ENCODE results near the gene SLC39A11. TPM values are rescaled to one million over a fixed set of nuclear protein-coding genes. Genes with fewer than 3 reads are reported as not detected.
"Not testable (repeated sequence)": the region's sequence is repeated elsewhere in the genome, so short reads cannot be mapped to it uniquely, and the experiment has no call there.

SLC39A11 gene
- total RNA-seq, 6 donors from 2014 or later, result 16.3 to 57.6 (median 29.5) TPM

GRCh38 chr17:73099511-73099910 is 7.0 kb upstream of the SLC39A11 start:
- H3K27ac ChIP-seq, result no peak overlapping the region
- H3K4me3 ChIP-seq, result no peak overlapping the region
- DNase-seq (no peak), ATAC-seq (ENCODE audit: low FRiP score in 2 of 2) (peak; percentile 17 to 53)
- WGBS, 2 donors, result 45 to 61% methylated on average over 10 of the region's 10 CpGs
- no peaks in the 10 kb centered on the region for H3K9me3 ChIP-seq
- no peaks in the 10 kb centered on the region for H3K36me3 ChIP-seq
- H3K27me3 ChIP-seq, result no peaks in the 10 kb centered on the region
- H3K4me1 ChIP-seq, result peaks cover 0 to 5% (median 2%) of the 10 kb centered on the region in 4 donors
- TF ChIP-seq POLR2AphosphoS5 (IDR thresholded peaks at IDR 0.05), result no peak

DNA sequence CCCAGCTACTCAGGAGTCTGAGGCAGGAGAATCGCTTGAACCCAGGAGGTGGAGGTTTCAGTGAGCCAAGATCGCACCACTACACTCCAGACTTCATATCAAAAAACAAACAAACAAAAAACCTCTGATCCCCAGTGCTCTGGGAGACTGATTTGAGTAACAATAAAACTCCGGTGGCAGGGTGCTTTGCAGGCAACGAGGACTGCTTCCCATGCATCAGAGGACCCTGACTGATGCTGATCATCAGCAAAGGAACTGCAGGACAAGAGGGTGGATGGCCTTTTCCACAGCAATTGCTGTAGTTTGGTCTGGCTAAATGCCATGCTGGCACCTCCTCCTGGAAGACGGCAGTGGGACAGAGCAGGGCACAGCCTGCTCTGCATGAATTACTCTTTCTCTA is 6.4 kb upstream of the SLC39A11 start:
- no peak for ATAC-seq (ENCODE audit: low FRiP score in 2 of 2)

DNA sequence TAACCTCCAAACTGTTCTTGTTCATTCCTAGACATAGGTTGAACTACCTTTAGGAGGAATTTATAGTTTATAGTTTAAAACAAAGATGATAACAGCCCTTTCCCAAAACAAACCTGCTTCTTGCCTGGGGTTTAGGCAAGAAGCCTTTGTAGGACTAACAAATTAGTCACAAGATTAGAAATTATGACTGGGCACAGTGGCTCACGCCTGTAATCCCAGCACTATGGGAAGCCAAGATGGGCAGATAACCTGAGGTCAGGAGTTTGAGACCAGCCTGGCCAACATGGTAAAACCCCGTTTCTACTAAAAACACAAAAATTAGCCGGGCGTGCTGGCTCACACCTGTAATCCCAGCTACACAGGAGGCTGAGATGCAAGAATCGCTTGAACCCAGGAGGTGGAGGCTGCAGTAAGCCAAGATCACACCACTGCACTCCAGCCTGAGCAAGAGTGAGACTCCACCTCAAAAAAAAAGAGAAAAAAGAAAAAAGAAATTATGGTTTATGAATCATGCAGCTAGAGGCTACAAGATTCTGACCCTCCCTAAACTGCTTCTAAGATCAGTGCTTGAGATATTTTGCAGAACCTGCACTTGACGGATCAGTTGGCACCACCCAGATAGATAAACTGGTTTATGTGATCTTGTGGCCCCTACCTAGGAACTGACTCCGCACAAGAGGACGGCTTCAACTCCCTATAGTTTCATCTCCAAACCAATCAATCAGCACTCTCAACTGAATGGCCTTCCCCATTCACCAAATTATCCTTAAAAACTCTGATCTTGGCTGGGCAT is 5.7 kb upstream of the SLC39A11 start:
- not testable (repeated sequence) for H3K4me3 ChIP-seq; H3K9me3 ChIP-seq; H3K36me3 ChIP-seq; H3K27ac ChIP-seq; ATAC-seq (ENCODE audit: low FRiP score in 2 of 2); DNase-seq; H3K4me1 ChIP-seq; H3K27me3 ChIP-seq
- 84 to 87% methylated on average over 8 of the region's 8 CpGs for WGBS, 2 donors

More for the DNA sequence above, 6.4 kb upstream of the SLC39A11 start:
- WGBS, 2 donors, result 72 to 73% methylated on average over 5 of the region's 5 CpGs
- H3K4me3 ChIP-seq, result no peak overlapping the region
- no peak for TF ChIP-seq POLR2A (IDR thresholded peaks at IDR 0.05)
- peaks cover 0 to 5% (median 2%) of the 10 kb centered on the region in 4 donors for H3K4me1 ChIP-seq
- H3K36me3 ChIP-seq, result no peaks in the 10 kb centered on the region
- no peaks in the 10 kb centered on the region for H3K9me3 ChIP-seq
- H3K27me3 ChIP-seq, result no peaks in the 10 kb centered on the region
- H3K27ac ChIP-seq, result no peak overlapping the region
- no peak for DNase-seq

DNA sequence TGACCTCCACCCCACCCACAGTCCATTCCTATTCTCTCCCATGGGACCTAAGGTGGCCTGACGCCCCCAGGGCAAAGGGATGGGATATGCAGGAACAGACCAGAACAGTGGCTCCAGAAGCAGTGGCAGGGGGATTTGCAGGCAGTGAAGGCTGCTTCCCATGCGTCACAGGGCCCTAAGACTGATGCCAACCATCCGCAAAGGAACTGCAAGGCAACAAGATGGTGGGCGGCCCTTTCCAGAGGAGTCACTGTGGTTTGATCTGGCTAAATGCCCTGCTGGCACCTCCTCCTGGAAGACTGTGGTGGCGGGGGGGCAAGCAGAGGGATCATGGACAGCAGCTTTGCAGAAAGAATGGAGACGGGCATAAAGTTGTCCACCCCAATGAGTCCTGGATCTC is 4.4 kb upstream of the SLC39A11 start:
- Histone ChIP-seq H3K27me3 (no peaks in the 10 kb centered on the region), H3K4me1 (peaks cover 4 to 15% (median 8%) of the 10 kb centered on the region in 4 donors), H3K36me3 (no peaks in the 10 kb centered on the region), H3K4me3 (no peak overlapping the region), H3K27ac (peak overlapping the region in 2 of 4 donors; percentile 30), H3K9me3 (no peaks in the 10 kb centered on the region)
- 63 to 68% methylated on average over 6 of the region's 6 CpGs for WGBS, 2 donors
- DNase-seq (peak in 1 of 2 donors; percentile 44), ATAC-seq (ENCODE audit: low FRiP score in 2 of 2) (no peak)
- no peak for TF ChIP-seq POLR2AphosphoS5 (IDR thresholded peaks at IDR 0.05)
- TF ChIP-seq, protein P1, sequence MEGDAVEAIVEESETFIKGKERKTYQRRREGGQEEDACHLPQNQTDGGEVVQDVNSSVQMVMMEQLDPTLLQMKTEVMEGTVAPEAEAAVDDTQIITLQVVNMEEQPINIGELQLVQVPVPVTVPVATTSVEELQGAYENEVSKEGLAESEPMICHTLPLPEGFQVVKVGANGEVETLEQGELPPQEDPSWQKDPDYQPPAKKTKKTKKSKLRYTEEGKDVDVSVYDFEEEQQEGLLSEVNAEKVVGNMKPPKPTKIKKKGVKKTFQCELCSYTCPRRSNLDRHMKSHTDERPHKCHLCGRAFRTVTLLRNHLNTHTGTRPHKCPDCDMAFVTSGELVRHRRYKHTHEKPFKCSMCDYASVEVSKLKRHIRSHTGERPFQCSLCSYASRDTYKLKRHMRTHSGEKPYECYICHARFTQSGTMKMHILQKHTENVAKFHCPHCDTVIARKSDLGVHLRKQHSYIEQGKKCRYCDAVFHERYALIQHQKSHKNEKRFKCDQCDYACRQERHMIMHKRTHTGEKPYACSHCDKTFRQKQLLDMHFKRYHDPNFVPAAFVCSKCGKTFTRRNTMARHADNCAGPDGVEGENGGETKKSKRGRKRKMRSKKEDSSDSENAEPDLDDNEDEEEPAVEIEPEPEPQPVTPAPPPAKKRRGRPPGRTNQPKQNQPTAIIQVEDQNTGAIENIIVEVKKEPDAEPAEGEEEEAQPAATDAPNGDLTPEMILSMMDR (IDR thresholded peaks at IDR 0.05), result no peak

DNA sequence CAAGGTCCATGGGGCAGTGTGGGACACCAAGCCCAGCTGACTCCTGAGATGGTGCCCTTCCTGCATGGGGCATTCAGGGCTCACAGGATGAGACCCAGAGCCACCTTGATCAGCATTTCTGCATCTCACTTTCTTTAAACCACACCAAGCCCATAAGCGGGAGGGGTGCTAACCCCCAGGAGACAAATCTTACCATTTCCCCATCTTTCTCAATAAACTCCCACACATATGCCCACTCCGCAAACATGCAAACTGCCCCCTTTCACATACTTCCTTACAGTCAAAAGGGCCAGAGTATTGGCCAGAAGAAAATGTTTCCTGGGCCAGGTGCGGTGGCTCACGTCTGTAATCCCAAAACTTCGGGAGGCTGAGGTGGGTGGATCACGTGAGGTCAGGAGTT is 3.7 kb upstream of the SLC39A11 start:
- 77 to 81% methylated on average over 6 of the region's 6 CpGs for WGBS, 2 donors
- Histone ChIP-seq H3K27ac (no peak overlapping the region), H3K9me3 (no peaks in the 10 kb centered on the region), H3K27me3 (no peaks in the 10 kb centered on the region), H3K36me3 (no peaks in the 10 kb centered on the region), H3K4me3 (no peak overlapping the region), H3K4me1 (peaks cover 11 to 21% (median 14%) of the 10 kb centered on the region in 4 donors)
- no peak for DNase-seq
- no peak for ATAC-seq (ENCODE audit: low FRiP score in 2 of 2)
- TF ChIP-seq, protein P1 (IDR thresholded peaks at IDR 0.05), result no peak
- no peak for TF ChIP-seq EP300 (IDR thresholded peaks at IDR 0.05)

DNA sequence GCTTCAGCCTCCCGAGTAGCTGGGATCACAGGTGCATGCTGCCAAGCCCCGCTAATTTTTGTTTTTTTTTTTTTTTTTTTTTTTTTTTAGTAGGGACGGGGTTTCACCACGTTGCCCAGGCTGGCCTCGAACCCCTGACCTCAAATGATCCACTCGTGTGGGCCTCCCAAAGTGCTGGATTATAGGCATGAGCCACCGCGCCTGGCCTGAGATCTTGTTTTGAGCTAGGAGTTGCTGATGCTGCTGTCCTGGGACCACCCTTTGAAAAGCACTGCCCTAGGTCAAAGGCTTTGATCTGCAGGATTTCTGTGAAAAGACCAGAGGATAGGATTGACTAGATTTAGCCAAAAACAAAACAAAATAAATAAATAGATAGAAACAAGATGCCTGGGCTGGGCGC is 798 bp upstream of the SLC39A11 start:
- Histone ChIP-seq H3K27ac (no peak overlapping the region), H3K4me1 (peaks cover 19 to 38% (median 25%) of the 10 kb centered on the region in 4 donors), H3K9me3 (no peaks in the 10 kb centered on the region), H3K36me3 (no peaks in the 10 kb centered on the region), H3K27me3 (no peaks in the 10 kb centered on the region), H3K4me3 (peak overlapping the region in 1 of 4 donors; percentile 80)
- no peak for ATAC-seq (ENCODE audit: low FRiP score in 2 of 2)
- 76 to 88% methylated on average over 7 to 9 of the region's 9 CpGs for WGBS, 2 donors
- TF ChIP-seq POLR2AphosphoS5 (IDR thresholded peaks at IDR 0.05), result no peak
- TF ChIP-seq EP300 (IDR thresholded peaks at IDR 0.05), result no peak
- TF ChIP-seq, protein P1 (IDR thresholded peaks at IDR 0.05), result no peak
- no peak for TF ChIP-seq POLR2A (IDR thresholded peaks at IDR 0.05)
- DNase-seq, result no peak

Measured in upper lobe of left lung (tissue), 6 donors.